Posterior vena cava (tissue), 2 donors: Measurements from ENCODE around the gene SLC31A2. TPM values are rescaled to one million over a fixed set of nuclear protein-coding genes. Genes with fewer than 3 reads are reported as not detected.
A peak's percentile ranks its signal among the peaks of the same experiment; 100 is the strongest.
"Not testable (repeated sequence)": the region's sequence is repeated elsewhere in the genome, so short reads cannot be mapped to it uniquely, and the experiment has no call there.

Experiments used
- DNase-seq: peaks from one replicate; pipeline ENCODE4 v3.0.0-alpha.2; 2020; ENCODE audit warnings: low spot score
- intact Hi-C, 2 donors: fragments of 100-400 bp; cut with DNase I; formaldehyde crosslinking; loops; one replicate each; pipeline versions ENCODE4 v1.14.1 to v1.14.2; 2022 to 2023
- long read RNA-seq, 2 donors: library from polyadenylated mRNA; unstranded; transcript quantifications; one replicate each; pipeline ENCODE4 v2.0.0, GENCODE V29; 2020 to 2021
- total RNA-seq, 2 donors: library from RNA; stranded (reverse); fragmentation: NEBNext Ultra II Directional; extraction: Animal tissue kit (Norgen Biotek cat#: 25700); gene quantifications; one replicate each; pipeline ENCODE4 v1.2.1, GENCODE V29; 2021
- donor health status: DM: yes; HTN: yes; CAD: no.
- donor health status: DM: yes; HTN: yes; CAD: no.

SLC31A2 gene
- 10 to 100 TPM in 1 of 2 donors, 1 to 10 TPM in 1; 9.7 to 13.6 TPM for total RNA-seq
- long read RNA-seq, donor 1, transcript SLC31A2-201 (4 exons, 1,785 nt), result major isoform, 7 of 10 reads
- long read RNA-seq, donor 1, partial matches to known transcripts, result 3 of 10 reads
- long read RNA-seq, donor 1, other reads (novel, unspliced or antisense), result 0 of 10 reads
- long read RNA-seq, donor 2, transcript SLC31A2-201 (4 exons, 1,785 nt), result major isoform, 18 of 21 reads
- long read RNA-seq, donor 2, partial matches to known transcripts, result 0 of 21 reads
- long read RNA-seq, donor 2, other reads (novel, unspliced or antisense), result 3 of 21 reads

- intact Hi-C loops, result no loop called here
Observed at GRCh38 chr9:113150670-113151611, at the start of gene SLC31A2. Gene SLC31A2, plus strand, starts transcription at chr9:113151007. Its CDS starts 68 bp downstream, at chr9:113151075.

GRCh38 chr9:113105345-113105744, 45.5 kb upstream of the SLC31A2 start:
- intact Hi-C loops, DNase-seq: not testable (repeated sequence)

More at GRCh38 chr9:113150670-113151611, at the start of gene SLC31A2:
- DNase-seq, result peak; percentile 97

GRCh38 chr9:113111065-113111951, 39.5 kb upstream of the SLC31A2 start:
- DNase-seq, intact Hi-C loops: not testable (repeated sequence)

- intact Hi-C loops, DNase-seq: not testable (repeated sequence)
Observed at GRCh38 chr9:113112706-113113510, 37.9 kb upstream of the SLC31A2 start.

- intact Hi-C loops, DNase-seq: not testable (repeated sequence)
Observed at GRCh38 chr9:113118829-113119228, 32.0 kb upstream of the SLC31A2 start.

- intact Hi-C loops, result no loop called here
- DNase-seq, result no peak
Observed at GRCh38 chr9:113125386-113126035, 25.3 kb upstream of the SLC31A2 start.

- DNase-seq, result no peak
- intact Hi-C loops, result no loop called here
Observed at GRCh38 chr9:113129466-113129865, 21.3 kb upstream of the SLC31A2 start.

GRCh38 chr9:113129884-113130283, 20.9 kb upstream of the SLC31A2 start:
- intact Hi-C loops, result no loop called here
- no peak for DNase-seq

GRCh38 chr9:113131689-113132151, 19.1 kb upstream of the SLC31A2 start:
- intact Hi-C loops, result no loop called here
- no peak for DNase-seq

GRCh38 chr9:113137196-113138168, 13.3 kb upstream of the SLC31A2 start:
- DNase-seq, result no peak
- intact Hi-C loops, result loop anchor here in 1 of 2 donors (5.0 kb wide), 1 partner anchor 665 kb away; no protein-coding TSS in a partner anchor

GRCh38 chr9:113138760-113139159, 12.0 kb upstream of the SLC31A2 start:
- no peak for DNase-seq
- intact Hi-C loops, result loop anchor here in 1 of 2 donors (5.0 kb wide), 1 partner anchor 664 kb away; no protein-coding TSS in a partner anchor

- intact Hi-C loops, result loop anchor here in 1 of 2 donors (5.0 kb wide), 1 partner anchor 663 kb away; no protein-coding TSS in a partner anchor
- no peak for DNase-seq
Observed at GRCh38 chr9:113139225-113139829, 11.5 kb upstream of the SLC31A2 start.

GRCh38 chr9:113139953-113140352, 10.9 kb upstream of the SLC31A2 start:
- no peak for DNase-seq

GRCh38 chr9:113140896-113141295, 9.9 kb upstream of the SLC31A2 start:
- intact Hi-C loops, DNase-seq: not testable (repeated sequence)

More at GRCh38 chr9:113139953-113140352, 10.9 kb upstream of the SLC31A2 start:
- intact Hi-C loops, result loop anchor here in 1 of 2 donors (5.0 kb wide), 1 partner anchor 662 kb away; no protein-coding TSS in a partner anchor

- intact Hi-C loops, result no loop called here
- no peak for DNase-seq
Observed at GRCh38 chr9:113143432-113144227, 7.2 kb upstream of the SLC31A2 start.
